HK-2 (cell line): ENCODE results near the gene CACNA1G.

Experiments
- DNase-seq: peaks from one replicate; pipeline ENCODE4 v3.0.0-alpha.2; 2018; ENCODE audit not compliant: unreplicated experiment

CACNA1G gene

DNA sequence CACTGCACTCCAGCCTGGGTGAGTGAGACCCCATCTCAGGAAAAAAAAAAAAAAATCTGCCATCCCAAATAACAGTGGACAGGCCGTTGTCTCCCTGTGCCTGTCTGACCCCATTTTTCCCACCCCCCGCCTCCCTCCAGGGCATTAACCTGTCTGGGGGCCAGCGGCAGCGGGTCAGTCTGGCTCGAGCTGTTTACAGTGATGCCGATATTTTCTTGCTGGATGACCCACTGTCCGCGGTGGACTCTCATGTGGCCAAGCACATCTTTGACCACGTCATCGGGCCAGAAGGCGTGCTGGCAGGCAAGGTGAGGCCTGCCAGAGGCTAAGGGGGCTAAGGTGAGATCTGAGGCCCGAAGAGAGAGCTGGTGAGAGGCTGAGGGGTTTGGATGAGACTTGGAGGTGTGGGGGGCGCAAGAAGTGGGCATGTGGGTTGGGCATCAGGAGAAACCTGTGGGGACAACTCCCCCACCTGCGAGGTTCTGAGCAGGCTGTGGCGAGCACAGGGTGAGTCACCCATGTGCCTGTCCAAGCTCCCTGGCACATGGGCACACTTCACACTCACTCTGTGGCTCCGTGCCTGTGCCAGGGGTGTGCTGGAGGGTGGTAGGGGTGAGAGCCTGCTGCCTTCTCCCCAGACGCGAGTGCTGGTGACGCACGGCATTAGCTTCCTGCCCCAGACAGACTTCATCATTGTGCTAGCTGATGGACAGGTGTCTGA, 112.5 kb downstream of the CACNA1G start:
- DNase-seq, result no peak

- DNase-seq, result no peak
Observed at GRCh38 chr17:50675190-50675589, 114.7 kb downstream of the CACNA1G start.

DNA sequence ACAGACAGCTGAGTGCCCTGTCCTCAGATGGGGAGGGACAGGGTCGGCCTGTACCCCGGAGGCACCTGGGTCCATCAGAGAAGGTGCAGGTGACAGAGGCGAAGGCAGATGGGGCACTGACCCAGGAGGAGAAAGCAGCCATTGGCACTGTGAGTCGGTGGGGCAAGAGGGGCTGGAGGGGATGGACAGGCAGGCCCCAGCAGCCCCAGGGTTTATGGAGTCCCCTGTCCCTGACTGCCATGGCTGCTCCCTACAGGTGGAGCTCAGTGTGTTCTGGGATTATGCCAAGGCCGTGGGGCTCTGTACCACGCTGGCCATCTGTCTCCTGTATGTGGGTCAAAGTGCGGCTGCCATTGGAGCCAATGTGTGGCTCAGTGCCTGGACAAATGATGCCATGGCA, 115.1 kb downstream of the CACNA1G start:
- DNase-seq, result no peak

DNA sequence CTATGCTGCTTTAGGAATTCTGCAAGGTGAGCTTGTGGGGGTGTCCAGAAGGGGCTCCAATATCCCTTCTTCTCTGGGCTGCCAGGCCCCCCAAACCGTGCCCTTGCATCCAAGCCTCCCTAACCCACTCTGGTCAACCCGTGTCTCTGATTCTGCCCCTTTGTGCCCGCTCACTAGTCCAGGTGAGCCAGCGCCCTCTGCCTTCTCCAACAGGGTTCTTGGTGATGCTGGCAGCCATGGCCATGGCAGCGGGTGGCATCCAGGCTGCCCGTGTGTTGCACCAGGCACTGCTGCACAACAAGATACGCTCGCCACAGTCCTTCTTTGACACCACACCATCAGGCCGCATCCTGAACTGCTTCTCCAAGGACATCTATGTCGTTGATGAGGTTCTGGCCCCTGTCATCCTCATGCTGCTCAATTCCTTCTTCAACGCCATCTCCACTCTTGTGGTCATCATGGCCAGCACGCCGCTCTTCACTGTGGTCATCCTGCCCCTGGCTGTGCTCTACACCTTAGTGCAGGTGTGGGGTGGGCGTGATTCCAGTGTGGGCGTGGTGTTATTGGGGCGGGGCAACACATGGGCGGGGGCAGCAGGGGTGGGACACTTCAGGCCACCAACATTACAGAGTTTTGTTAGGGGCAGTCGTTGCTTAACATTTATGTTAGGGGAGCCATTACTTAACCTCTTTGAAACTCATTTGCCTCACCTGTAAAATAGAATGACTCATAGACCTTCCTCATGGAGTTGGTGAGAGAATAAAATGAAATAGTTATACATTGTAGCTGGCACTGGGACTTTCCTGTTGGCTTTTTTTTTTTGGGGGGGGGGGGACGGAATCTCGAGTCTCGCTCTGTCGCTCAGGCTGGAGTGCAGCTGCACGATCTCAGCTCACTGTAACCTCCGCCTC, 115.8 kb downstream of the CACNA1G start:
- DNase-seq, result no peak
